Measurements from ENCODE around the gene SUPT6H.
"Not testable (repeated sequence)": the region's sequence is repeated elsewhere in the genome, so short reads cannot be mapped to it uniquely, and the experiment has no call there.

The SUPT6H gene

GRCh38 chr17:28648698-28649097 is 13.3 kb upstream of the SUPT6H start:
- no peak for DNase-seq (ENCODE audit: low read depth in 2 of 2)
- no peak for TF ChIP-seq CTCF (IDR thresholded peaks at IDR 0.05; ENCODE audit: low read depth, low read length)
- no peak overlapping the region for H3K4me3 ChIP-seq (replicated peaks in 1 of 2; ENCODE audit: low read depth in 2 of 2, low read length in 2 of 2)

- H3K4me3 ChIP-seq (replicated peaks in 1 of 2; ENCODE audit: low read depth in 2 of 2, low read length in 2 of 2) = no peak overlapping the region
- DNase-seq (ENCODE audit: low read depth in 2 of 2) = no peak
- TF ChIP-seq CTCF (IDR thresholded peaks at IDR 0.05; ENCODE audit: low read depth, low read length) = no peak
Measured at GRCh38 chr17:28655160-28655559, 6.8 kb upstream of the SUPT6H start.

- TF ChIP-seq CTCF (IDR thresholded peaks at IDR 0.05; ENCODE audit: low read depth, low read length) = no peak
- H3K4me3 ChIP-seq (replicated peaks in 1 of 2; ENCODE audit: low read depth in 2 of 2, low read length in 2 of 2) = no peak overlapping the region
- peak in 1 of 2 donors; percentile 48 for DNase-seq (ENCODE audit: low read depth in 2 of 2)
Measured at GRCh38 chr17:28657756-28658155, 4.2 kb upstream of the SUPT6H start.

- H3K4me3 ChIP-seq (replicated peaks in 1 of 2; ENCODE audit: low read depth in 2 of 2, low read length in 2 of 2); DNase-seq (ENCODE audit: low read depth in 2 of 2): not testable (repeated sequence)
Measured at GRCh38 chr17:28658342-28658741, 3.7 kb upstream of the SUPT6H start.

GRCh38 chr17:28658766-28659496 is 3.1 kb upstream of the SUPT6H start:
- not testable (repeated sequence) for DNase-seq (ENCODE audit: low read depth in 2 of 2); H3K4me3 ChIP-seq (replicated peaks in 1 of 2; ENCODE audit: low read depth in 2 of 2, low read length in 2 of 2)

- H3K4me3 ChIP-seq (replicated peaks in 1 of 2; ENCODE audit: low read depth in 2 of 2, low read length in 2 of 2); DNase-seq (ENCODE audit: low read depth in 2 of 2): not testable (repeated sequence)
Measured at GRCh38 chr17:28659497-28659881, 2.5 kb upstream of the SUPT6H start.

- no peak for DNase-seq (ENCODE audit: low read depth in 2 of 2)
- no peak for TF ChIP-seq CTCF (IDR thresholded peaks at IDR 0.05; ENCODE audit: low read depth, low read length)
- peak overlapping the region; percentile 77 to 91 for H3K4me3 ChIP-seq (replicated peaks in 1 of 2; ENCODE audit: low read depth in 2 of 2, low read length in 2 of 2)
Measured at GRCh38 chr17:28662527-28662829, 473 bp downstream of the SUPT6H start.

GRCh38 chr17:28663723-28664122 is 1.7 kb downstream of the SUPT6H start:
- no peak overlapping the region for H3K4me3 ChIP-seq (replicated peaks in 1 of 2; ENCODE audit: low read depth in 2 of 2, low read length in 2 of 2)
- TF ChIP-seq CTCF (IDR thresholded peaks at IDR 0.05; ENCODE audit: low read depth, low read length) = no peak
- no peak for DNase-seq (ENCODE audit: low read depth in 2 of 2)
